Hepatic stellate cell (primary cell): ENCODE data around the gene EZH1.

Experiments
- DNase-seq: peaks from one replicate; pipeline ENCODE4 v3.0.0; 2011; ENCODE audit warnings: low spot score

Gene EZH1

DNA sequence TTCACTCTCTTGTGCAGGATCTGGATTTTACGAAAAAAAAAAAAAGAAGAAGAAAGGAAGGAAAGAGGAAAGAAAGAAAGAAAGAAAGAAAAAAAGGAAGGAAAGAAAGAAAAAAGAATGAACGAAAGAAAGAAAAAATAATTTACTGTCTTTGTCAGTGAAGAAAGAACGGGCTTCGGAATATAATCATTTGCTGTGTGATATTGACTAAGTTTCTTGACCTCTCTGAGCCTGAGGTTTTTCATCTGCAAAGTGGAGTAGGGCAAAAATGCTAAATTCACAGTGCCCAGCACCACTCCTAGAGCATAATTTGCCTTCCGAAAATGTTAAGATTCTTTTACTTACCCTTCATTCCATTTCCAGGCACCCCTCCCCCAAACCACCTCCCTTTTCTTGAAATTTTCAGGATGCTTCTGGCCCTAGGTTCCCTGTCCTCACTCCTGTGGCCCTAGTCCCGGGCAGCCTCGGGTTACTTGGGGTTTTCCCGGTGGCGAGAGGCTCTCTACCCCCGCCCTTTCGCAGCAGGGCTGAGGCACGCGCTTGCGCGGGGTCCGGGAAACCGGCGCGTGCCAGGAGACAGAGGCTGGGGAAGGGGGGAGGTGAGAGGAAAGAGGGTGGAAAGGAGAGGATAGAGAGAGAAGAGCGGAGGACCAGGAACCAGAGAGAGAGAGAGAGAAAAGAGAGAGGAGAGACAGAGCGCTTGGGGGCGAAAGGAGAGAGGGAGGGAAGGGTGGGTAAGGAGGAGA lies 62.7 kb downstream of the EZH1 start, which contains the start of gene CNTNAP1:
Gene CNTNAP1 (plus strand): TSS at position 556 of the 746 bp plus-strand sequence. CDS start 299 bp downstream, outside the sequence.
- DNase-seq: peak; percentile 93

DNA sequence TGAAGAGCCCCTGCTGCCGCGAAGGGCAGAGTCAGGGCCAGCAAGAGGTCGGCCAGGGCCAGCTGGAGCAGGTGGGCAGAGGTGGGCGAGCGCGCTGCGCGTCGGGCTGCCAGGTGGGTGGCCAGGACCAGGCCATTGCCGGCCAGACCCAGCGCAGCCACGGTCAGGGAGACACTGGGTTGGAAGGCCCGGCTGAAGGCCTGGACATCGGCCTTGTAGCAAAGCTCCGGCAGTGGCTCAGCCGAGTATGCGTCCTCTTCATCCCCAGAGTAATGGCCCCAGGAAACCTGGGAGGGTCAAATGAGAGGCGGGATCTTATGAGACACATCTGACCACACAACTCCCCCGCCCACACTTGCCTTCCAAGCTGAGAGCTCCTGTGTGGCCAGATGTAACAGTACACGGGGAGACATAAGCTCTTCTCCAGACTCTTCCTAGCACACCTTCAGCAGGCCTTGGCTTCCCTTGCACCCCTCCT lies 64.5 kb downstream of the EZH1 start:
- no peak for DNase-seq

DNA sequence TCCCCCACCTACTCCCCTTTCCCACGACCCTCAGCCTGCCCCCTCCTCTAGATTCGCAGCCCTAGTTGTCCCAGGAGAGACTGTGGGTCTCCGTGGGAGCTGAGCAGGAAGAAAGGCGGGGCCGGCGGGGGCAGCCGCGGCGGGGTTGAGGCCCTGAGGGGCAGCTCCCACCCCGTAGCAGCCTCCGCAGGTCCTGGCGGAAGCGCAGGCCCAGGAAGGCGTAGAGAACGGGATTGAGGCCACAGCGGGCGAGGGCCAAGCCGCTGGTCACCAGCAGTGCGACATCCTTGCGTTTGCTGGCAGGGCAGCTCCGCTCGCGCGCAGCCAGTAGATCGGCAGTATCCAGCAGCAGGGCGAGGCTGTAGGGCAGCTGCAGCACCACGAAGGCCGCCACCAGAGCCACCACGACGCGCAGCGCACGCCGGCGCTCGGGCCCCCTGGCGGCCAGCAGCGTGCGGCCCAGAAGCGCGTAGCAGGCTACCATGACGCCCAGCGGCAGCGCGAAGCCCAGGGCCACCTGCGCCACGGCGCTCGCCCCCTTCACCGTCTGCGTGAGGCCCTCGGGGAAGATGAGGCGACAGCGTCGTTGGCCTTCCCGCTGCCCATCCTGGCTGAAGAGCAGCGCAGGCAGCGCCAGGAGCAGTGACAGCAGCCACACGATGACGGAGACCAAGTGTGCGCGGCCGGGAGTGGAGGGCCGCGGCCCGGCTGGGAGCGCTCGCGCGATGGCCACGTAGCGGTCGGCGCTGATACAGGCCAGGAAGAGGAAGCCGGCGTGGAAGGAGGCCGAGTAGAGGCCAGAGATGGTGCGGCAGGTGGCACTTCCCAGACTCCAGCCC lies 65.1 kb downstream of the EZH1 start:
- DNase-seq: peak; percentile 88

DNA sequence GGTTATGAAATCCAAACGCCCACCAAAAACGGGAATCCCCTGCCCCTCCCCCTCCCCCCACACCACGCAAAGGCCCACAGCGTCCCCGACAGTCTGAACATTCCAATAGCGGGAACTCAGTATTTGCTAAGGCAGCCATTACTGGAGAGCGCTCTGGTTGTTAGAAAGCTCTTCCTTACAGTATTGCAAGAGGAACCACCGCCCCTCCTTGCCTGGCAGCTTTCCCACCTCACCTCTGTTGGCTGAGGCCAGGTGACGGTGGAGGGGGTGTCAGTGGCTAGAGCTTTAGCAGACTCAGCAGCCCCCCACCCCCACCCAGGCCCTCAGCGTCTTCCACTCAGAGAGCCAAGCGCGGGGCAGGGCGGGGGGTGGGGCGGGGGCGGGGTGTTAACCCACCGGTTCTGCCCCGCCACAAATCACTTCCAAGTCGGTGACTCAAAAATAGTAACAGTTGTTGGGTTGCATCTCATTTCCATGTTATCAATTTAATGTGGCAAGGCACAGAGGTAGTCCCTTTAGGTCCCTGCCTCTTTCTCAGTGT lies 65.8 kb downstream of the EZH1 start:
- no peak for DNase-seq

DNA sequence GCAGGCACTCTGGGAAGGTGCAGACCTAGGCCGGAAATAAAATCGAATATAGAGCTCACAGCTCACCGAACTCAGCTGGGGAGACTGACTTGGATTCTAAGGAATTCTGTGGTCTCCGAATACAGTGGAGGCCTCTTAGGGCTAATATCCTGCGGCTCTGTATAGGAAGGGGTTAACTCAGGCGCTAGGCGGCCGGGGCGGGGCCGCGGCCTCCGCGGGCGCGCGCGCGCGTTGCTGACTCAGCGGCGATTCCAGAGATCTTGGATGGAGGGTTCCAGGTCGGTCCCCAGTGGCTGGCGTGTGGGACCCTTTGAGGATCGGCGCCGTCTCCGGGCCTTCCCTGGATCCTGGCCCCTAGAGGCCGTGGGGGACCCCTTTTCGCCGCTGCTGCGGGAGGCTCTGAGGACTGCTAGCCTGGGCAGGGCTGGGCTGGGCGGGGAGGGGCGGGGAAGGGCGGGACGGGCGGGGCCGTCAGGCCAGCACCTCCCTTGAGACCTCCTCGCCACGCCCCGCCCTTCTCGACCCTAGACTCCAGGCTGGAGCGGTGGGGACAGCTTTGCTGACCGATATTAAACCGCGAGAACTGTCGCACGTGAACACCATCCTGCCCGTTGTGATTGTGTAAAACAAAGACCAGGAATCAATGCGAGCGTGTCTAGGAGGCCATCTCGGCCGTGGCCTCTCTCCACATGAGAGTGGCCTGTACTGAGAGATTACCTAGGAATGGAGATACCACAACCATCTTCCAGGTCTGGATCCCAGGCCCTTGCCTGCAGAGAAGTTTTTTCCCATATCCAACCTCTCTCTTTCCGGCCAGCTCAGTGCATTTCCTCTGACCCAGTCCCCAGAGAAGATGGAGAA lies 66.7 kb downstream of the EZH1 start:
- peak; percentile 90 for DNase-seq

DNA sequence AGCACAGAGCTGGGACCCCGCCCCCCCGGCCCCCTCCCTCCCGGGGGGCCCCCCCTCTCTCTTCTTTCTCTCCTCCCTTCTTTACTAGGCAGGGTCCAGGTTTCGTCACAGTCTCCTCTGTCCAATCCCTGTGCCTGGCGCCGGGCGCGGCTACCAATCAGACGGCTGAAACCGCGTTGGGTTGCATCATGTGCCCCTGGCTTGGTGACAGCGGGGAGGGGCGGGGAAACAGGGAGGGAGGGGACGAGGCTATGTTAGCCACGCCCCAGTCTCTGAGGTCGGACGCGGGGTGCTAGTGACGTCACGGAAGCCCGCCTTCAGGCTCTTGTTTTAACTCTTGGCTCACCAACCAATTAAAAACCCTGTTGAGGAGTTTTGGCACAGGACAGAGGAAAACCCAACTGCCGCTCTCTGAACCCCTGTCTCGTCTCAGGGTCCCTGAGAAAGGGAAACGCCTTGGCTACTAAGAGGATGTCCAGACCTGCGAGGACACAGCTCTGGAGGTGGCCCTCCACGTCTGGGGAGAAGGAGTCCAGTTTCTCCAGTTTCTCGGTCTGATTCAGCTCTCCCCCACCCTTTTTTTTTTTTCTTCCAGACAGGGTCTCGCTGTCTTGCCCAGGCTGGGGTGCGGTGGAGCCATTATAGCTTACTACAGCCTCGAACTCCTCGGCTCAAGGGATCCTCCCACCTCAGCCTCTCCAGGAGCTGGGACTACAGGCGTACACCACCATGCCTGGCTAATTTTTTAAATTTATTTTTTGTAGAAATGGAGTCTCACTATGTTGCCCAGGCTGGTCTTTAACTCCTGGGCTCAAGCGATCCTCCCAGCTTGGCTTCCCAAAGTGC lies 67.6 kb downstream of the EZH1 start:
- peak; percentile 100 for DNase-seq

DNA sequence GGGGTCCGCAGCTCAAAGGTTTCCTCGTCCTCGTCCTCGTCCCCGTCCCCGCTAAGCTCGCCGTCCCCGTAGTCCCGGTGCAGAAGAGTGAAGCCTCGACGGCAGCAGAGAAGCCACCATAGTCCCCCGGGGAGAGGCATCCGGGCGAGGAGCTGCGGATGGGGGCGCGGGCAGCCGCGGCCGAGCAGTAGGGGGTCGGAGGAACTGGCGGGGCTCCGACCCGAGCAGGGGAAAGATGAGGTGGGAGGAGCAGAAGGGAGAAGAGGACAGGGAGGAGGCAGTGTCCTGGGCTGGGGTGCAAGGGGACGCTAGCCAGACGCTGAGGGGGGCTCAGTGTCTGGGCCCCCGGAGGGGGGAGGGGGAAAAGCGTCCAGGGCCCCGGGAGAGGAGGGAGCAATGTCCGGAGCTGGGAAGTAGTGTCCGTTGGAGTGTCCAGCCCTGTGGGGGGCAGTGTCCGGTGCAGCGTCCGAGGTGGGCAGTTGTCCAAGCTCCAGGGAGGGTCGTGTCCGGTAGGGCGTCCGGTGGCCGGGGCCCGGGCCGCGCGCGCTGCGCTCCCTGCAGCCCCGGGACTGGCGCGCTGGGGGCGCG lies 68.3 kb downstream of the EZH1 start, which contains the start of gene PLEKHH3:
Gene PLEKHH3 (minus strand): TSS at position 571 of the 588 bp plus-strand sequence. CDS start 431 bp downstream, at position 140.
- peak; percentile 57 for DNase-seq

DNA sequence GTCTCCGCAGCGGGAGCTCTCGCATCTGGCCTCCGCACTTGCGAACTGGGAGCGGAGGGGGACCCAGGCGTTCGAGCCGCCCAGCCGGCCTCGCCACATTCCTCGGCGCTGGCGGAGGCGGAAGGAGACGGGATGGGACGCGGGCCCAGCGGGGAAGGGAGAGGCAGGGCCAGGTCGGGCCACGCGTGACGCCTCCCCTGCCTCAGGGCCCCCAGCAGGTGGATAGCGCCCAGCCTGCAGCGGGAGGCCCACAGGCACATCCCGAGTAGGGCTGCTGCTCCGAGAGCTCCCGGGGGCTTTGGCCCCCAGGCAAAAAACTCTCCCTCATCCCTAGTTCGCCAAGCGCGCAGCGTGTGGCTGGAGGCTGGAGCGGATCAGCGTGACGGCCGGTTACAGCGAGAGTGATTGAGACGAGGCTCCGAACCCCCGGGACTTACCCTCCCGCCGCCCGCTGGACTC lies 68.8 kb downstream of the EZH1 start:
- peak; percentile 73 for DNase-seq

DNA sequence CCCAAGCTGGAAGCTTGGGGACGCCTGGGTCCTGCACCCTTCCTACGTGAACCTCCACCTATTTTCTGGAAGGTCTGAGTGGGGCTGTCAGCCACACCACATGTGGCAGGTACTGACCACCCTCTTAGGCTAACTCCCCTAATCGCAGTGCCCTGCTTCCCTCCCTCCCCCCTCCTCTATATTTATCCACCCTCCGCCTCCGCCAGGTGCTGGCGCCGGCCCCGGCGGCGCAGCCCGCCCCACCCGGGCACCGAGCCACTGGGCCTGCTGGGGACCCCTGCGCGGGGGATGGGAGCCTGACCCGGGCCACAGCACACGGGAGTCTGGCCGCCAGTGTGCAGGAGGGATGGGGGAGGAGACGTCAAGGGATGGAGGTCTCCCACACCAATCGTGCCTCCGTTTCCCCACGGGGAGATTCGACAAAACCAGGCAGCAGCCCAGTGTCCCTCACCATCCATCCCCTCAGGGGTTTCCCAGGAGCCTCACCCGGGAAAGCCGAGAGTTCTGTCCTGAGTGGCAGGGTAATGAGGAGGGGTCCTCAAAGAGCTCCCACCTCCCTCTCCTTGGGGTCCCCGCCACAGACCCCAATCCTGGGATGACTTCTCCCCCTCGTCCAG lies 69.4 kb downstream of the EZH1 start:
- DNase-seq: no peak

DNA sequence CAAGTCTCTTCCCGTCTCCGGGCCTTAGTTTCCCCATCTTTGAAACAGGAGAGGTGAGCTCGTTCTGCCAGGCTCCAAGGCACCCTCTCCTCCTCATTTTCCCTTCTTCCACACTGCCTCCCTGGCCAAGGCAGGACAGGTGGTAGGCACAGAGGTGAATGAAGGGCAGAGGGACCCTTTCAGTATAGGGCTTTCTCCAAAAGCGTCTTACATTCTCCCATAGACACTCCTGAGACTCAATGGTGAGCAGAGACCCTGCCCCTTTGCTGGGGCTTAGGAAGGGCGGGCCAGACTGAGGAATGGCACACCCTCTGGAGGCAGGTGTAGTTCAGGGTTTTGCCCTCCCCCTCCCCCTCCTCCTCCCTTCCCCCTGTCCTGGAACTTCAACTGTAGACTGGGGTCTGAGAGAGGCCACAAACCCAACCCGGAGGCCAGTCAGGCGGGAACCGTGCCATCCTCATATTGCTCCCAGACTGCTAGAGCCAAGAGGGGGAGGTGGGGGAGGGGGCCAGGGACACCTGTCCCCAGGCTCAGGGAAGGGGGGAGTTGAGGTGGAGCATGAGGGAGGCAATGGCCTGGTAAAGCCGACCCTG lies 70.0 kb downstream of the EZH1 start:
- DNase-seq: no peak

DNA sequence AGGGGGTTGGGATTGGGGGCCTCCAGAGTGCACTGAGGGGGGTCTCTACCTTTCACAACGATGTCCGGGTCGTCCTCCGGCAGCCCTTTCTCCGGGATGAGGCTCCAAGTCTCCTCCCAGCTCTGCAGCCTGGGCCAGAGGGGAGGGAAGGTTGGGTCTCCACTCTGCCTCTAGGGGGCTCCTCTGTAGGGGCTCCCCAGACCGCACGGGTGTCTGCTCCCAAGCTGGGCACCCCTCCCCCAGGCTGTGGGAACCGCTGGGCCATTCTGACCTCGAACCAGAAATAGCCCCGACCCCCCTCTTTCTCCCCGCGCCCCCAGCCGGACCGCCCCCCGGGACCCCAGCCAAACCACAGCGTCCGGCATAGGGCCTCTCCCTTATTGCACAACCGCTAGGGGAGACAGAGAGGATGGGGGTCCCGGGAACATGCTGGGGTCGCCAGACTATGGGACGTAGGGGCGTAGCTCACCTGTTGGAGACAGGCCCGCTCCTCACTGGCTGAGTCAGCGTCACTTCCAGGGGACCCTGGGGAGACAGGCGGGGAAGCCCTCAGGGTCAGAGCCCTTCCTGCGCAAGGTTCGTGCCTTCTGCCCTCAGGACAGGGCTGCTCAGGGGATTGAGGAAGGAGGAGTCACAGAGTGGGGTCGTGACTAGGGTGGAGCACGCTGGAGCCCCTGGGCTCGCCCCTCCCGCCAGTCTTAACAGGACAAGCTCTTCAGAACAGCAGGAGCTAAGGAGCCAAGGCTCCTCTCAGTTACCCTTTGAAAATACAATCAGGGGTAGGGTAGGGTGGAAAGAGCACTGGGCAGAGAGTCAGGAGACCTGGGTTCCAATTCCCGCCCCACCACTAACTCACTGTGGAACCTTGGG lies 70.7 kb downstream of the EZH1 start:
- DNase-seq: peak; percentile 92

DNA sequence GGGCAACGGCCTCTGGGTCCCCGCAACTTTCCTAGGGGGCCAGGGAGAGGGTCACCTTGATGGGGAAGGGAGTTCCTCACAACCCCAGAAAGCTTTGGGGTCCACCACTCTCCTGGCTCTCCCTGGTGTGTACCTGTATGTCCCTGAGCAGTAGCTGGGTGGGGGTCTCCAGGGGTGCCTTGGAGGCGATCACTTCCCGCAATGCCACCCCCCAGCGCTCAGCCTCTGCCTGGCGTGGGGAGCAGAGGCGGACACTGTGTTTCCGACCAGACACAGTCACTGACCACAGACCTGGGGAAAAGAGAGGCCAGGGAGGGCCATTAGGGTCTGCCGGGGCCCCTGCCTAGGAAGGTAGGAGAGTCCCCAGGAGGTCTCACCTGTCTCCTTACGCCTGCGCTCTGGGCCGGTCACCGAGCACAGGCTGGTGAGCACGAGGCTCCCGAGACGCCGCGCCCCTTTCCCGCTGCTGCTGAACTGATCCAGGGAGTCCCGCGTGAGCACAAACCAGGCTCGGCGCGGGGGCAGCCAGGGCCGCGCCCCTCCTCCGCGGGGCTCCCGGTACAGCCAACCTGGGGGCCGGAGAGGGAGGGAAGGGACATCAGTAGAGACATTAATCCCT lies 71.5 kb downstream of the EZH1 start:
- DNase-seq: no peak

DNA sequence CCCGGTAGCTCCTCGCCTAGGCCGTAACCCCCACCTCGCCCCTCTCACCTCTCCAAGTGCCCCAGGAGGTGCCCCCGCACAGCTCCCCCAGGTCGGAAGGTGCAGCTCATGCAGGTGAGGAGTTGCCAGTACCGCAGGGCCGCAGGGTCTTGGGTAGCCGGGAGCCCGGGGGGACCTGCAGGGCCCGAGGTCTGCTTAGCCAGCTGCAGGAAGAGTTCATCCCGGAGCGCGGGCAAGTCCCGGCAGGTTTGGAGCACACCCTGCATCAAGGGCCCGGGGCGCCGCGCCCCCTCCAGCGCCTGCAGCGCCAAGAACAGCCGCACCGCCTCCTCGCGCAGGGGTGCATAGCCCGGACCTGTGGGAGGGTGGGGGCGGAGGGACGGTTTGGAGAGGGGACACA lies 72.8 kb downstream of the EZH1 start:
- no peak for DNase-seq

DNA sequence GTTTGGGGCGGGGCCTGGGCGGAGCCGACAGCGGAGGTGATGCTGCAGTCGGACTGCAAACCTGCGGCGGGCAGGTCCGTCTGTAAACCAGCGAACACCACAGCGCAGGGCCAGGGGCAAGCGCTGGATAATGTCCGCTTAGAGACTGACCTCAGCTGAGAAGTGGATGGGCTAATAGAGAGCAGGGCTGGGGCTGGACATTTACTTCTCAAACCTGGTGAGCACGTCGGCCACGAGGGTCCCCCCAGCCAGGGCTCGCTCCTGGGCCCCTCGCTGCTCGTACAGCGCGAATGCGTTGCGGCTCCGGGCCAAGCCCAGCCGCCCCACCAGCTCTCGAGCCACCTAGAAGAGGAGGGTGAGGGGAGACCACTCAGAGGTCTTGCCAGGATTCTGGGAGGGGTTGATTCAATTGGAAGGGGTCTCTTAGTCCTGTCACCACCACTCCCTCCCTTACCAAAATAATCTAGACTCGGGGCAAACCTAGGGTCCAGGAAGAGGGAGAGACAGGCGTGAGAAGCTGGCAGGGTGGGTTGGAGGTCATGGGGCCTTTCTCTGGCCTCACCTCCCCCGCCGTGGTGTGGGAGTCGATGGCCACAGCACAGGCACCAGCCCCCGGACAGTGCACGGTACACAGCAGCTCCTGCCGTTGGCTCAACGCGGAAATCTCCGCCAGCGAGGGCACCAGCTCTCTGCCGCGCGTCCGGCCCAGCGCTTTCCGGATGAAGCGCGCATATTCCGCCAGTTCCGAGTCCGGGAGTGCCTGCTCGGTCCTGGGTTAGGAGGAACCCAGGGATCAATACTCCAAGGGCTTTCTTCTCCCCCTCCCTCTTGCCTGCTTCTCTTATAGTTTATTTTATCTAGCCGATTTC lies 73.8 kb downstream of the EZH1 start:
- no peak for DNase-seq

DNA sequence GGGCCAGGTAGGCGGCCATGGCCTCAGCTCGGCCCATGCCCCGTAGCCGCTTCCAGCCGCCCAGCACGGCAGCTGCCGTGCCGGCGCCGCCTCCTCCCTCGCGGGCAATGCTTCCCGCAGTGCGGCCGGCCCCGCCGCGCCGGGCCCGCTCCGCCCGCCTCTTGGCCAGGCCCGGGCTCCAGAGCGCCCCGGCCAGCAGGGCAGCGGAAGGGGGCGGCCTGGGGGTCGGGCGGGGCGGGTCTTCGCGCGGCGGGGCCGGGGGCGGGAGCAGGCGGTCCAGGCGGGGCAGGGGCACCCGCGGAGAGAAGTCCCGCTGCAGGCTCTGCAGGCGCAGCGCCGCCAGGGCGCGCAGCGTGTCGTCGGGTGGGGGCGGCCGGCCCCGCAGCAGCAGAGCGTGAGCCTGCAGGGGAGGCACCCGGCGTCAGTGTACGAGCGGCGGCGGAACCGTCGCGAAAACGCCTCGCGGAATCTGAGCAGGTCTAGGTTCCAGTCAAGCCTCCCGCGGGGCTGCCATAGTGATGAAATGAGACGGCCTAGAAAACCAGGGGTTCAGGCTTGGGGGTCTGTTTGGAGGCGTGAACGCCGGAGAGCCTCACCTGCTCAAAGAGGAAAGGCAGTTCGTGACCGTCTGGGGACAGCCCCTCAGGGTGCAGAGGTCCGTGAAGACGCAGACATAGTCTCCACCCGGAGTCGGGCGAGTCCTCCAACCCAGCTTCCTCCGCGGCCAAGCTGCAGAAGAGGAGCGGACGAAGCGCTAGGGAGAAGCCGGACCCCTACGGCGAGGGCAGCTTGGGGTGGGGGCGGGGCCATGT lies 74.7 kb downstream of the EZH1 start:
- DNase-seq: no peak

DNA sequence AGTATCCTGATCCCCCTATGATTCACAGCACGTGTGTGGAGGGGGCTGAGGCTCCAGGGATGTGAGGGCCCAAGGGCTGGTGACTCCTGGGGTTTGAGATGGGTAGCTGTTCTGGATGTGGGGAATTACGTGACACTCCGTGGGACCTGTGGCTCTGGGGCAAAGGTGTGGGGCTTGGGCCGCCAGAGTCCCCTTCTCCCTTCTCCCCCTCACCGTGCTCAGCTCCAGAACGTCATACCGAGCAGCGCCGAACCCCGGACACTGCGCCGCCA lies 75.2 kb downstream of the EZH1 start:
- no peak for DNase-seq
